ENCODE data around the gene BBS12.

The BBS12 gene

GRCh38 chr4:122716825-122717448 lies 15.6 kb upstream of the BBS12 start:
- peak; percentile 4 to 34 for DNase-seq

- no peak for DNase-seq
Observed at GRCh38 chr4:122718281-122718680, 14.2 kb upstream of the BBS12 start.

DNA sequence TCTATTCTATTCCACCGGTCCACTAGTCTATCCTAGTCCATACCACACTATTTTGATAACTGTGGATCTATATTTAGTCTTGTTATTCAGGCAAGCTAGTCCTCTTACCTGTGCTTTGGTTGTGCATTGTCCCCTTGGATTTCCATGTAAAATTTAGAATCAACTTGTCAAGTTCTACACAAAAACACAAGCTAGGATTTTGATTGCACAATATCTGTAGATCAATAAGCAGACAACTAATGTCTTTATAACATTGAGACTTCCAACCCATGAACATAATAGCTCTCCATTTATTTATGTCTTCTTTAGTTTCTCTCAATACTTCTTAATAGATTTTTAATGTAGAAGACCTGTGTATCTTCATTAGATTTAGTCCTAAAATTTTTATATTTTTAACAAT lies 10.2 kb upstream of the BBS12 start:
- DNase-seq: no peak

DNA sequence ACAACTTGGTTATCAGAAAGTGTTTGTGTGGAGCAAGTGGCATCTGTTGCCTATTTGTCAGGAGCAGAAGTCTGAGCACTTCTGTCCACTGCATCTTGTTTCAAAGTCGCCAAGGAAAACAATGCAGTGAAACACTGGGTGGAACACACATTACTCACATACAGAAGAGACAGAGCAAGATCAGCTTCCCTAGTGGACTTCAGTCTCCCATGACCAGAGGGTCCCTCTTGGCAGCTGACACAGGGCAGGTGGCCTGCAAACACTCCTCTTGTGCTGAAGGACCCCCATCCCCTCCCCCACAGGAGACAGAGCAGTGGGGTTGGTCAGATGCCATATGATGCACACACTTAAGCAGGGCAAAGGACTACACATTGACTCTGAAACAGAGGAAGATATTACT lies 3.6 kb upstream of the BBS12 start:
- DNase-seq: no peak

- DNase-seq: no peak
Observed at GRCh38 chr4:122731676-122732075, 828 bp upstream of the BBS12 start.

DNA sequence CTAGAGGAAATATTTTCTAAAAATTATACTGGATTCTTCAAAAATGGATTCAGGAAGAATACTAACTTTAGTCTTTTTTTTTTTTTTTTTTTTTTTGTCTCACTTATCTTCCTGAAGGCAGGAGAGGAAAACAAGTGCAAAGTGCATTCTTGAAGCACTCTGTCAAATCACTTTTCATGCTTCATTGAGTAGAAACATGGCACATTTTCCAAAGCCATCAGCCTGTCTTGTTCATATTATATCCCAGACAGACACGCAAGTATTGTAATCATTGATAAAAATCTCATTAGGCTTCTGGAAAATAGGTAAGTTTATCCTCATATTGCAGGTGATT lies 1.2 kb downstream of the BBS12 start:
- DNase-seq: no peak

- DNase-seq: no peak
Observed at GRCh38 chr4:122739174-122739573, 6.7 kb downstream of the BBS12 start.

DNA sequence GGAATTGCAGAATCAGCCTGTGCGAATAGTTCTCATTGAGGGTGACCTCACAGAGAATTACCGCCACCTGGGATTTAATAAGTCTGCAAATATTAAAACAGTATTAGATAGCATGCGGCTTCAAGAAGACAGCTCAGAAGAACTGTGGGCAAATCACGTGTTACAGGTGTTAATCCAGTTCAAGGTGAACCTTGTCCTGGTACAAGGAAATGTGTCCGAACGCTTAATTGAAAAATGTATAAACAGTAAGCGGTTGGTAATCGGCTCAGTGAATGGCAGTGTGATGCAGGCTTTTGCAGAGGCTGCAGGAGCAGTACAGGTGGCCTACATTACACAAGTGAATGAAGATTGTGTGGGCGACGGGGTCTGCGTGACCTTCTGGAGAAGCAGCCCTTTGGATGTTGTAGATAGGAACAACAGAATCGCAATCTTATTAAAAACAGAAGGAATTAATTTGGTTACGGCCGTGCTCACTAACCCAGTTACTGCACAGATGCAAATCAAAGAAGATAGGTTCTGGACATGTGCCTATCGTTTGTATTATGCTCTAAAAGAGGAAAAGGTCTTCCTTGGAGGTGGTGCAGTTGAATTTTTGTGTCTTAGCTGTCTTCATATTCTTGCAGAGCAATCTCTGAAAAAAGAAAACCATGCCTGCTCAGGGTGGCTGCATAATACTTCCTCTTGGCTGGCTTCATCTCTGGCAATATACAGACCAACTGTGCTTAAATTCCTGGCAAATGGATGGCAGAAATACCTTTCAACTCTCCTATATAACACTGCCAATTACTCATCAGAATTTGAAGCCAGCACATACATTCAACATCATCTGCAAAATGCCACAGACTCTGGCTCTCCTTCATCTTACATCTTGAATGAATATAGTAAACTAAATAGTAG lies 10.7 kb downstream of the BBS12 start:
- no peak for DNase-seq

DNA sequence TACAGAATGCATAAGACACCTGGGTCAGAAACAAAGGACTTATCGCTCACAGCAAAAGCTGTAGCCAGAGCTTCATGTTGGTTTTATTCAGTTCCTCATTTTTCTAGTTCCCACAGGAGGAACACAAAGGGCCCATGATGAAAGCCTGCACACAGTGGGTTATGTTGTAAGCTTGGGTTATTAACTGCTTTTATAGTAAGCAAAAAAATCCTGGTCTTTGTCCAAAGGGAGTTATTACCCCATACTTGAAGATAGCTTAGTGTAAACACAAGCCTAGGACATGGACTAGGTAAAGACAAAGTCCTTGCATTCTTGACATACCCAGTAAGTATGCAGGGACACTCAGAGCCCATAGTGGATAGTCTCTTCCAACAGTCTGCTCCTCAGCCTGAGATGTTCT lies 11.7 kb downstream of the BBS12 start:
- DNase-seq: peak in 1 of 2 donors; percentile 1

DNA sequence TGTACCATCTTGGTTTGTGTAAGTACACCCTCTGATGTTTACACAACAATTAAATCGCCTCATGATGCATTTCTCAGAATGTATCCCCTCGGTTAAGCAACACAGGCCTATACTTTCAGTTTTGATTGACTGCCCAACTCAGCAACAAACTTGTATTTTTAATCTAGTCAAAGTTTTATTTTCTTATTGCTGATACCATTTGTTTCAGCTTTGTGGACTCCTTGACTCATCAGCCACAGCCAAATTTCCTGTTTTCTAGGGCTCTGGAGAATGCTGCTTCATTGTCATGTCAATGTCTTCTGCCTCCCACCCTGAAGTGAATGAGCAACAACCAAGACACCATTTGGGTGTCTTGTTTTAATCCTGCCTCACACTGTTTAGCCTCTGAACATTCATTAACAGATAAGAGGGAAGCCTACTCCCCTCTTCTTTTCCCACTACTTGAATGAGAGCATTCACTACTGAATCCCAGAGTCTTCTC lies 14.0 kb downstream of the BBS12 start:
- DNase-seq: peak in 1 of 2 donors; percentile 57

DNA sequence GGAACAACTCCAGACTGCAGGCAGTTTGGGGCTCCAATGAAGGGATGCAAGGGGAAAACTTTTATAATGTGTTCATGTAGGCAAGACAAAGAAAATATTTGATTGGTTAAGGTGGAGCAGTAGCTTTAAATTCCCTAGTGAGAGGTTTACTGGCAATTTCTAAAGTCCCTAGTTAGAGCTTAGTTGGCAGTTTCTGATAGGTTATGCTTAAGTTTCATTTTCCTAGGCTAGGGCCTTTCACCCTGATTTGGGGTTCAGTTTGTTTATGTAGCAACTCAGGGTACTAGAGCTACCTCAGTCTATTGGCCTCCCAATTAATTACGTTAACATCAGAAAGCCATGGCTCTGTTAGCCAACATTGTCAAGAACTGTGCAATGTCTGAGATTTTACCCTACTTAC lies 14.6 kb downstream of the BBS12 start:
- DNase-seq: no peak

DNA sequence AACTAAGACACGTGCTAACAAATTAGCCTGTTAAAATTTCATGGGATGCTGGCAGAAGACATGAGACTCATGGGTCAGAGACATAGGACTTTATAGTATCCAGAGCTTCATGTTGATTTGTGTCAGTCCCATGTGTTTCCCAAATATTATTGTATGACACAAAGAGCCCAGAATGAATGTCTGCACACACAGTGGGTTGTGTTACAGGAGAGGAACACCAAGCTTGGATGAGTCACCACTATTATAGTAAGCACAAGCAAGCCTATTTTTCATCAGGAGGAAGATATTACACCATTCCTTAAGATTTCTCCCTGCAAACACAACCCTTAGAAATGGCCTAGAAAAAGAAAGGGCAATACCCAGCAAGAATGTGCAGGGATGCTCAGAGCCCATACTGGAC lies 15.4 kb downstream of the BBS12 start:
- DNase-seq: no peak

GRCh38 chr4:122749704-122750454 lies 17.4 kb downstream of the BBS12 start:
- no peak for DNase-seq

DNA sequence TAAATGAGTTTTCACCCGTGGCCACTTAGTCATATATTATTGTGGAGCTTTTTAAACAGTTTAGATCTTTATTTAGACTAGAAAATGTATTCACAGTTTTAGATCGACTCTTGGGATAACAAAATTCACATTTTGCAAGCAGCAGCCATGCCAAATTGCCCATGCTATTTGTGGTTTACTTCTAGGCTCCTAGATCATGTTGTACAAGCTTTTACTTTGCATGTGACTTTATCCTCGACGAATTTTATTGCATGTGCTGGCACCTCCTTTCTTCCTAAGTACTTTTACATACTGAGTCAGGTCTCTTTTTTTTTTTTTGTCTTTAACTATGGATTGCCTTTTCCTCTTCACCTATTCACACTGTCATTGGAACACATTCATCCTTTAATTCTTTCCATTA lies 23.2 kb downstream of the BBS12 start:
- DNase-seq: no peak

- DNase-seq: peak in 1 of 2 donors; percentile 45
Observed at GRCh38 chr4:122758033-122758432, 25.5 kb downstream of the BBS12 start.

DNA sequence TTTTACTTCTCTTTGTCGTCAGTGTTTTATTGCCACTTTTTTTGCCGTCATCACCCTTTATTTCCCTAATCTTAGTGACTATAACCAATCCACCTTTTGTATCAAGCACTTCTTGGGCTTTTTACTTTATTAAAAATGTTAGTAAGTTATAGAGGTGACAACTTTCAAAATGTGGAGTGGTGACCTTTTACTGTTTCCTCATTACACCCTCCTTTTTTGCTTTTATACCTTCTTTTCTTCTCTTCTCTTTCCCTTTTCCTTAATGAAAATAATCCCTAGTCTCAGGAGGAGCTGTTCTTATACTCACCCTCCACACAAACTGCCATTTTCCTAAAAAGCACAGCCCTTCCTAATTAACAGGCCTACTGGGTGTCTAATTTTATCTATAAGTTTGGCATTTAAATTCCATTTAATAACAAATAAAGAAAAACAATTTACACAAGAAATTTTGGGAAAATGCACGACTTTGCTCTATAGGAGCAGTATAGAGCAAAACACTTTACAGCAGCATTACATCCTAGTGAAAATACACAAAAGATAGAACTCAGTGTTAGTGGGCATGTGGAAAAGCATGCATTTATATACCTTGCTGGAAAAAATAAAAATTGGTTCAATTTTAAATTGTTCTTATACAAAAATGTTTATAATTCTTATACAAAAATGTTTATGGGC lies 27.3 kb downstream of the BBS12 start:
- DNase-seq: no peak

DNA sequence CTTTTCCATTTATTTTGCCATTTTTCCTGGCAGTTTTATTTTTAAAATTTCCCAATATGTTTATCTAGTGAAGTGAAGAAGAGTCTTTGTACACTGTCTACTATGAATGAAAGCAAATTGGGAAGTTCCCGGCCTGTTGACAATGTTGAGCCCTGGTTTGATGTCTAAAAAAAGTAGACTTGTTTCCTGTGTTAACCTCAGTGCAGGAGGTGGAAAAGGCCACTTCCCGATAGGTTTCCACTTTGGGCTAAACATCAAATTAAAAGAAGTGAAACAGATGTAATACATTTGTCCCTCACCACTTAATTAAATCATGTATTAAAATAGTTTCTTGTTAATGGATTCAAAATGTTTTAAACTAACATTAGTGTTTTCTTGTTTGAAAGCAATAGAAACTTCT lies 30.0 kb downstream of the BBS12 start:
- DNase-seq: peak in 1 of 2 donors; percentile 22

DNA sequence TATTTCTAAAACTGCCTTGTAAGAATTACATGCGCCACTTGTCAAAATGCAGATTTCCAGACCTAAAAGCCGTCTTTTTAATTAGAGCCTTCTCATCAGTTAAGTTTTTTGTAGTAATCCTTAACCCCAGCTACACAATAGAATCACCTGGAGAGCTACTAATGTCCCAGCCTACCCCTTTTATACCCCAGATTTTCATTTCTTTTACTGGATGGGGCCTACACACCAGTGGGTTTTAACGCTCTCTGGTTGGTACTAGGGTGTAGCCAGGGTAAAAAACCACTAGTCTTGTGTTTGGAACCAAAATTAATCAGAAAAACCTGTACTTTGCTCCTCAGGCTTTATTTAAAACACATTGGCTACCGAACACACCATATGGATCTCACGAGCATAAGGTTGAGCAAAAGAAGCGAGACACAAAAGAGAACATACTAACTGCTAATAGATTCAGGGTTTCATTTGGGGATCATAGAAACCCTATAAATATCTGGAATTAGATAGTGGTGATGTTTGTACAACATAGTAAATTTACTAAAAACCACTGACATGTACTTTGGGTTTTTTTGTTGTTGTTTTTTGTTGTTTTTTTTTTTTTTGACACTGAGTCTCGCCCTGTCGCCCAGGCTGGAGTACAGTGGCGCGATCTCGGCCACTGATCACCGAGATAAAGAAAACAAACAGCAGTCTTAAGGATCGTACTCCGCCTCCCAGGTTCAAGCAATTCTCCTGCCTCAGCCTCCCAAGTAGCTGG lies 30.6 kb downstream of the BBS12 start:
- DNase-seq: no peak

DNA sequence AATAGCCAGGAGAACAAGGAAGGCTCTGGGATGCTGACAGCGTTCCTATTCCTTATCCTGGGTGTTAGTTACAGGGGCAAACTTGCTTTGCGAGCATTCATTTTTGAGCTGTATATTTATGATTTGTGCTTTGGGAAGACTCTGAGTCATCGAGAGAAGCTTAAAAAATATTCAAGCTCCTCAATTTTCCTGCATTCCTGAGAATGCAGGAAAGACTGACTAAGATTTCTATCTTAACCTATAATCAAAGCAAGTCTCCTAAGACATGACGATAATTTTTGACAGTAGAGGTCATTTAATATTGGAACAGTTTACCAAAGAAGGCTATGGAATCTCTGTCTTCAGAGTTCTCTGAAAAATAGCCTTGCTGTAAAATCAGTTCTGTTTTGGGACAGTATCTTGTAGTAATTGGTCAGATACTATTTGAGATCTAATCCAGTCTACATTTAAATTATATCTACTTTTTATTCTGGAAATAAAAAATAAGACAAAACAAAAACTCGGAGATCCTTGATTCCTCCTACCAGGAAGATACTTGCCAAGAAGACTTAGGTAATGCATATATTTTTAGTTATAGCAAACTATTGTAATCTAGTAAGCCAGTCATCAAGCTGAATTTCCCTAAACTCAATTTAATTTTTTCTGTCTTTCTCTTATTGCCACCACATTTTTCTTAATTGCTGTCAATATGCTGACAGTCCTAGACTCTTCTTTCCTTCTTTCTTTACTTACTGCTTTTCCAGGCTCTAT lies 31.7 kb downstream of the BBS12 start:
- DNase-seq: no peak

DNA sequence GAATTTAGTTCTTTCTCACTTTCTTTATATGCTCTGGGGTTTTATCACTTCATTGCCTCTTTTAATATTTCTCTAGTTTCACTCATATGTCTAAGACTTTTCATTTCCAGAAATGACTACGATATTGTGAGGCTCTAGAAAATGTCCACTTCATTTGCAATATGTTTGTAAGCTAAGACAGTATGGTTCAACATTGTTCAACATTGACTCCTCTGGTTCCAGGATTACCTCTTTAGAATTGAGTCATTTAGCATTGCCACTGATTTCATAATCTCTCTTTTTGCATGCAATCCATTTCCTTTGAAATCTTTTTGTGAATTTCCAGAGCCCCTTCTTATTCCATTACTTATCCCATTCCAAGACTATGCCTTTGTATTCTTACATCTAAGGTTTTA lies 32.3 kb downstream of the BBS12 start:
- no peak for DNase-seq

DNA sequence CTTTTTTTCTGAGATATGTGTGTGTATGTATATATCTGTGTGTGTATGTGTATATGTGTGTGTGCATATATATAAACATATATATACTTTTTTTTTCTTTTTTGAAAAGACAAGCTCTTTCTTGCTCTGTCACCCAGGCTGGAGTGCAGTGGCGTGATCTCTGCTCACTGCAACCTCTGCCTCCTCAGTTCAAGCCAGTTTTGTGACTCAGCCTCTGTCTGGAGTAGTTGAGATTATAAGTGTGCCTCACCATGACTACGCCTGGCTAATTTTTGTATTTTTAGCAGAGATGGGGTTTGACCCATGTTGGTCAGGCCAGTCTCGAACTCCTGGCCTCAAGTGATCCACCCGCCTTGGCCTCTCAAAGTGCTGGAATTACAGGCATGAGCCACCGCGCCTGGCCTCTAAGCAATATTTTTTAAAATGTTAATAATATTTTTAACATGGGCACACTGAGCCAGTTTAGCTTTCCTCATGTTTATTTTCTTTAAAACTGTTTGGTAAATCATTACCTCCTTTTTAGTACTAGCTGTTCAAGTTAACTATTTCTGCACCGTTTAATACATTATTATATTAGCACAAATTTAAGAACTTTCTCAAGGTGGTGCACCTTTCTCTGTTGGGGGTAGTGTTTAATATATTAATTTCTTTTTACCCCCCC lies 33.3 kb downstream of the BBS12 start:
- DNase-seq: no peak

Data from bone marrow (tissue), 2 donors.